HG02840 (cell line): Measurements from ENCODE around the gene EMILIN2.
"Not testable (repeated sequence)": the region's sequence is repeated elsewhere in the genome, so short reads cannot be mapped to it uniquely, and the experiment has no call there.

Experiments used
- ATAC-seq: cut with Tn5 transposase; IDR thresholded peaks from one replicate; pipeline ENCODE4 v1.9.1; 2021; ENCODE audit warnings: mild to moderate bottlenecking, moderate library complexity, moderate number of reproducible peaks; ENCODE audit not compliant: unreplicated experiment, low FRiP score

Gene EMILIN2

GRCh38 chr18:2913398-2914005 lies 66.7 kb downstream of the EMILIN2 start:
- no peak for ATAC-seq

GRCh38 chr18:2914185-2914880 lies 67.5 kb downstream of the EMILIN2 start:
- ATAC-seq: no peak

- no peak for ATAC-seq
Observed at GRCh38 chr18:2914881-2915240, 68.1 kb downstream of the EMILIN2 start.

GRCh38 chr18:2915486-2915885 lies 68.7 kb downstream of the EMILIN2 start:
- not testable (repeated sequence) for ATAC-seq

GRCh38 chr18:2916184-2916583 lies 69.4 kb downstream of the EMILIN2 start:
- no peak for ATAC-seq

- ATAC-seq: no peak
Observed at GRCh38 chr18:2917259-2918047, 70.6 kb downstream of the EMILIN2 start.

- ATAC-seq: no peak
Observed at GRCh38 chr18:2918761-2919550, 72.2 kb downstream of the EMILIN2 start.

- ATAC-seq: no peak
Observed at GRCh38 chr18:2919600-2919999, 72.8 kb downstream of the EMILIN2 start.

- ATAC-seq: no peak
Observed at GRCh38 chr18:2920027-2920426, 73.2 kb downstream of the EMILIN2 start.

- no peak for ATAC-seq
Observed at GRCh38 chr18:2920546-2921343, 73.9 kb downstream of the EMILIN2 start.

GRCh38 chr18:2921778-2922177 lies 75.0 kb downstream of the EMILIN2 start:
- ATAC-seq: no peak

- no peak for ATAC-seq
Observed at GRCh38 chr18:2923464-2923863, 76.7 kb downstream of the EMILIN2 start.

GRCh38 chr18:2924920-2925319 lies 78.1 kb downstream of the EMILIN2 start:
- no peak for ATAC-seq

GRCh38 chr18:2926528-2926927 lies 79.7 kb downstream of the EMILIN2 start:
- no peak for ATAC-seq

GRCh38 chr18:2927745-2928144 lies 80.9 kb downstream of the EMILIN2 start:
- ATAC-seq: no peak

GRCh38 chr18:2932247-2933181 lies 85.7 kb downstream of the EMILIN2 start:
- no peak for ATAC-seq

- no peak for ATAC-seq
Observed at GRCh38 chr18:2933995-2934394, 87.2 kb downstream of the EMILIN2 start.

GRCh38 chr18:2935438-2936192 lies 88.8 kb downstream of the EMILIN2 start:
- no peak for ATAC-seq
